ENCODE measurements around the gene GOSR2. TPM values are rescaled to one million over a fixed set of nuclear protein-coding genes. Genes with fewer than 3 reads are reported as not detected.

The GOSR2 gene
- total and polyA plus RNA-seq, 2 experiments from 2014 or later, result 48.1 to 61.4 TPM

- WGBS, 2 experiments (ENCODE audit: low coverage in 1 of 2, low lambda C conversion rate in 2 of 2, missing lambda C conversion rate in 2 of 2), result 22 to 28% methylated on average over 5 of the region's 5 CpGs
- H3K4me2 ChIP-seq (ENCODE audit: unreplicated experiment), result no peak overlapping the region
- H3K4me1 ChIP-seq (ENCODE audit: insufficient read depth), result no peaks in the 10 kb centered on the region
- no peak overlapping the region for H3K27ac ChIP-seq
- in situ Hi-C loops (cut with MboI), result no loop called here
- no peak for TF ChIP-seq EZH2 (IDR thresholded peaks at IDR 0.05; ENCODE audit: insufficient read depth, poor library complexity, severe bottlenecking)
- no peak for TF ChIP-seq EZH2phosphoT487 (IDR thresholded peaks at IDR 0.05; ENCODE audit: insufficient read depth, low read depth)
- H4K20me1 ChIP-seq (ENCODE audit: insufficient read depth), result no peaks in the 10 kb centered on the region
- DNase-seq, result no peak
- no peaks in the 10 kb centered on the region for H3K36me3 ChIP-seq (ENCODE audit: low read depth)
- no peaks in the 10 kb centered on the region for H3F3A ChIP-seq (ENCODE audit: insufficient read depth)
- no peak overlapping the region for H3K9ac ChIP-seq
- no peak overlapping the region for H2AFZ ChIP-seq
- no peaks in the 10 kb centered on the region for H3K9me3 ChIP-seq (ENCODE audit: low read depth)
- H3K27me3 ChIP-seq (replicated peaks; ENCODE audit: insufficient read depth), result peaks cover 28% of the 10 kb centered on the region; the same call in 1 of the 2 replicates
- no peaks in the 10 kb centered on the region for H3K9me2 ChIP-seq (ENCODE audit: insufficient read depth)
- H3K4me3 ChIP-seq, result no peak overlapping the region
- no peaks in the 10 kb centered on the region for H3K79me2 ChIP-seq (ENCODE audit: insufficient read depth)
Observed at GRCh38 chr17:46881015-46881414, 41.9 kb upstream of the GOSR2 start.

- no peaks in the 10 kb centered on the region for H3K4me1 ChIP-seq (ENCODE audit: insufficient read depth)
- H3K27me3 ChIP-seq (replicated peaks; ENCODE audit: insufficient read depth), result peaks cover 42% of the 10 kb centered on the region
- in situ Hi-C loops (cut with MboI), result no loop called here
- H4K20me1 ChIP-seq (ENCODE audit: insufficient read depth), result no peaks in the 10 kb centered on the region
- no peaks in the 10 kb centered on the region for H3K9me2 ChIP-seq (ENCODE audit: insufficient read depth)
- H3K4me2 ChIP-seq (ENCODE audit: unreplicated experiment), result no peak overlapping the region
- H2AFZ ChIP-seq, result no peak overlapping the region
- no peak for DNase-seq
- no peaks in the 10 kb centered on the region for H3K36me3 ChIP-seq (ENCODE audit: low read depth)
- no peaks in the 10 kb centered on the region for H3K79me2 ChIP-seq (ENCODE audit: insufficient read depth)
- H3K9ac ChIP-seq, result no peak overlapping the region
- no peaks in the 10 kb centered on the region for H3K9me3 ChIP-seq (ENCODE audit: low read depth)
- H3K4me3 ChIP-seq, result no peak overlapping the region
- WGBS, 2 experiments (ENCODE audit: low coverage in 1 of 2, low lambda C conversion rate in 2 of 2, missing lambda C conversion rate in 2 of 2), result 70 to 71% methylated on average over 8 of the region's 8 CpGs
- no peak overlapping the region for H3K27ac ChIP-seq
- TF ChIP-seq EZH2phosphoT487 (IDR thresholded peaks at IDR 0.05; ENCODE audit: insufficient read depth, low read depth) (no peak), EZH2 (IDR thresholded peaks at IDR 0.05; ENCODE audit: insufficient read depth, poor library complexity, severe bottlenecking) (no peak)
- H3F3A ChIP-seq (ENCODE audit: insufficient read depth), result no peaks in the 10 kb centered on the region
Observed at GRCh38 chr17:46882666-46883065, 40.3 kb upstream of the GOSR2 start.

GRCh38 chr17:46883871-46884520 lies 39.0 kb upstream of the GOSR2 start:
- H3K4me3 ChIP-seq, result no peak overlapping the region

GRCh38 chr17:46884552-46884951 lies 38.4 kb upstream of the GOSR2 start:
- no peak for DNase-seq
- H3K27me3 ChIP-seq (replicated peaks; ENCODE audit: insufficient read depth), result peaks cover 40% of the 10 kb centered on the region
- in situ Hi-C loops (cut with MboI), result no loop called here

More at GRCh38 chr17:46883871-46884520, 39.0 kb upstream of the GOSR2 start:
- H3K27ac ChIP-seq, result no peak overlapping the region
- no peak overlapping the region for H2AFZ ChIP-seq
- H3K4me1 ChIP-seq (ENCODE audit: insufficient read depth), result no peaks in the 10 kb centered on the region
- no peaks in the 10 kb centered on the region for H3F3A ChIP-seq (ENCODE audit: insufficient read depth)
- 28 to 29% methylated on average over 19 of the region's 19 CpGs for WGBS, 2 experiments (ENCODE audit: low coverage in 1 of 2, low lambda C conversion rate in 2 of 2, missing lambda C conversion rate in 2 of 2)
- H3K4me2 ChIP-seq (ENCODE audit: unreplicated experiment), result no peak overlapping the region
- DNase-seq, result no peak
- no peaks in the 10 kb centered on the region for H3K9me3 ChIP-seq (ENCODE audit: low read depth)
- H3K9ac ChIP-seq, result no peak overlapping the region
- no peaks in the 10 kb centered on the region for H3K79me2 ChIP-seq (ENCODE audit: insufficient read depth)
- in situ Hi-C loops (cut with MboI), result no loop called here
- TF ChIP-seq EZH2phosphoT487 (IDR thresholded peaks at IDR 0.05; ENCODE audit: insufficient read depth, low read depth) (no peak), EZH2 (IDR thresholded peaks at IDR 0.05; ENCODE audit: insufficient read depth, poor library complexity, severe bottlenecking) (no peak)
- H4K20me1 ChIP-seq (ENCODE audit: insufficient read depth), result no peaks in the 10 kb centered on the region
- H3K27me3 ChIP-seq (replicated peaks; ENCODE audit: insufficient read depth), result peaks cover 36% of the 10 kb centered on the region
- H3K9me2 ChIP-seq (ENCODE audit: insufficient read depth), result no peaks in the 10 kb centered on the region
- no peaks in the 10 kb centered on the region for H3K36me3 ChIP-seq (ENCODE audit: low read depth)

More at GRCh38 chr17:46884552-46884951, 38.4 kb upstream of the GOSR2 start:
- TF ChIP-seq EZH2phosphoT487 (IDR thresholded peaks at IDR 0.05; ENCODE audit: insufficient read depth, low read depth) (no peak), EZH2 (IDR thresholded peaks at IDR 0.05; ENCODE audit: insufficient read depth, poor library complexity, severe bottlenecking) (no peak)
- H2AFZ ChIP-seq, result no peak overlapping the region
- WGBS, 2 experiments (ENCODE audit: low coverage in 1 of 2, low lambda C conversion rate in 2 of 2, missing lambda C conversion rate in 2 of 2), result 51 to 56% methylated on average over 7 of the region's 7 CpGs
- no peaks in the 10 kb centered on the region for H4K20me1 ChIP-seq (ENCODE audit: insufficient read depth)
- no peak overlapping the region for H3K27ac ChIP-seq
- H3K79me2 ChIP-seq (ENCODE audit: insufficient read depth), result no peaks in the 10 kb centered on the region
- H3K9ac ChIP-seq, result no peak overlapping the region
- no peaks in the 10 kb centered on the region for H3K9me3 ChIP-seq (ENCODE audit: low read depth)
- H3K36me3 ChIP-seq (ENCODE audit: low read depth), result no peaks in the 10 kb centered on the region
- H3K4me2 ChIP-seq (ENCODE audit: unreplicated experiment), result no peak overlapping the region
- H3F3A ChIP-seq (ENCODE audit: insufficient read depth), result no peaks in the 10 kb centered on the region
- H3K4me3 ChIP-seq, result no peak overlapping the region
- no peaks in the 10 kb centered on the region for H3K4me1 ChIP-seq (ENCODE audit: insufficient read depth)
- no peaks in the 10 kb centered on the region for H3K9me2 ChIP-seq (ENCODE audit: insufficient read depth)

All from GM23248 (cell line).